Chondrocyte (in vitro differentiated cells): Measurements from ENCODE around the gene RECK. TPM values are rescaled to one million over a fixed set of nuclear protein-coding genes. Genes with fewer than 3 reads are reported as not detected.

Experiments
- DNase-seq: peaks from one replicate; pipeline ENCODE4 v3.0.0; 2021; ENCODE audit warnings: mixed read lengths, low spot score
- H3K27ac Mint-ChIP-seq: one replicate; pipeline ENCODE4 v1.8.0; 2021; ENCODE audit warnings: mild to moderate bottlenecking, moderate library complexity, mixed read lengths; ENCODE audit not compliant: unreplicated experiment
- H3K27me3 Mint-ChIP-seq: 2 replicates; pipeline ENCODE4 v1.8.0; 2021; ENCODE audit warnings: low read depth, mixed read lengths
- H3K36me3 Mint-ChIP-seq: 2 replicates; pipeline ENCODE4 v1.8.0; 2021; ENCODE audit warnings: low read depth, mixed read lengths
- H3K4me1 Mint-ChIP-seq: 2 replicates; pipeline ENCODE4 v1.8.0; 2021; ENCODE audit warnings: low read depth, mild to moderate bottlenecking, mixed read lengths
- H3K4me3 Mint-ChIP-seq: one replicate; pipeline ENCODE4 v1.8.0; 2021; ENCODE audit warnings: mild to moderate bottlenecking, moderate library complexity, mixed read lengths; ENCODE audit not compliant: unreplicated experiment
- H3K9me3 Mint-ChIP-seq: 2 replicates; pipeline ENCODE4 v1.8.0; 2021; ENCODE audit warnings: low read depth, mixed read lengths
- total RNA-seq: library from RNA; stranded (reverse); gene quantifications from 3 replicates; pipeline ENCODE4 v1.2.1, GENCODE V29; 2021
- TF ChIP-seq, protein P1 (sequence below): fragments of 200-600 bp; sonication (generic); IDR thresholded peaks from 2 replicates; pipeline ENCODE4 v1.5.0; 2021; ENCODE audit warnings: antibody characterized with exemption, mild to moderate bottlenecking, moderate library complexity

Gene RECK
- total RNA-seq, 1 donor from 2014 or later = 33.5 TPM

DNA sequence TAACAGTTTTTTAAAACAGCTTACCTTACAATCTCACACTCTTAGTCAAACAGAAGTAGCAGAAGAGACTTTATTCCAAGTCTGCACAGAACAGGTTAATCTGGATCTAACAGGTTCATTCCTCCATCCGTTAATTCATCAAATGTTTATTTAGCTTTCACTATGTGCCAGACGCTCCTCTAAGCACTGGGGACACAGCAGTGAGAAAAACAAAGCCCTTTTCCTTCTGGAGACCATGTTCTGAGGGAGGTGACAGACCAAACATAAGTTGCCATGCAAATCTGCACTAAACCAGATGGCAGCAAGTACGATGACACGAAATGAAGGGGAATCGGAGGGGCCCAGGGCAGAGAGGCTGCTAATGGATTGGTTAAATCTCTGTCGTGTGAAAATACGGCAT is 82.8 kb downstream of the RECK start:
- Mint-ChIP-seq H3K4me3 (no peak overlapping the region), H3K27ac (no peak overlapping the region), H3K36me3 (peaks cover 40% of the 10 kb centered on the region), H3K9me3 (no peaks in the 10 kb centered on the region), H3K27me3 (no peaks in the 10 kb centered on the region), H3K4me1 (peaks cover 3% of the 10 kb centered on the region)
- TF ChIP-seq, protein P1, sequence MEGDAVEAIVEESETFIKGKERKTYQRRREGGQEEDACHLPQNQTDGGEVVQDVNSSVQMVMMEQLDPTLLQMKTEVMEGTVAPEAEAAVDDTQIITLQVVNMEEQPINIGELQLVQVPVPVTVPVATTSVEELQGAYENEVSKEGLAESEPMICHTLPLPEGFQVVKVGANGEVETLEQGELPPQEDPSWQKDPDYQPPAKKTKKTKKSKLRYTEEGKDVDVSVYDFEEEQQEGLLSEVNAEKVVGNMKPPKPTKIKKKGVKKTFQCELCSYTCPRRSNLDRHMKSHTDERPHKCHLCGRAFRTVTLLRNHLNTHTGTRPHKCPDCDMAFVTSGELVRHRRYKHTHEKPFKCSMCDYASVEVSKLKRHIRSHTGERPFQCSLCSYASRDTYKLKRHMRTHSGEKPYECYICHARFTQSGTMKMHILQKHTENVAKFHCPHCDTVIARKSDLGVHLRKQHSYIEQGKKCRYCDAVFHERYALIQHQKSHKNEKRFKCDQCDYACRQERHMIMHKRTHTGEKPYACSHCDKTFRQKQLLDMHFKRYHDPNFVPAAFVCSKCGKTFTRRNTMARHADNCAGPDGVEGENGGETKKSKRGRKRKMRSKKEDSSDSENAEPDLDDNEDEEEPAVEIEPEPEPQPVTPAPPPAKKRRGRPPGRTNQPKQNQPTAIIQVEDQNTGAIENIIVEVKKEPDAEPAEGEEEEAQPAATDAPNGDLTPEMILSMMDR = no peak
- DNase-seq = no peak

DNA sequence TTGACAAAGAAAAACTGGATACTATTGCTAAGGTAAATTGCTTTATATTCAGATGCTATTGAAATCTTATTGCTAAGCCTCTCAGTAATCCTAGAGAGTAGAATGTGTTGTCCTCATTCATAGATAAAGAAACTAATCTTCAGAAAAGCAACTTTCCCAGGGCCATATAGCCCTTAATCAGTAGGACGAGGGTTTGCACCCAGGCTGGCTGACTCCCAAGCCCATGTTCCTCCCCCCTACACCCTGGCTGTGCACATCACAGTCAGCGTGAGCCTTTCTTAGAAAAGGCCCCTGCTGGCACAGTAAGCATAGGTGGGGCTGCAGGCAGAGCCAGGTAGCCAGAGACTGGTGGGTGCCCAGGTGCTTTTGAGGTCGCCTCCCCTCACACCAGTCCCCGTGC is 84.0 kb downstream of the RECK start:
- Mint-ChIP-seq H3K27me3 (no peaks in the 10 kb centered on the region), H3K9me3 (no peaks in the 10 kb centered on the region), H3K27ac (no peak overlapping the region), H3K4me3 (no peak overlapping the region), H3K4me1 (peaks cover 3% of the 10 kb centered on the region), H3K36me3 (peaks cover 44% of the 10 kb centered on the region)
- TF ChIP-seq, protein P1 = no peak
- DNase-seq = no peak

DNA sequence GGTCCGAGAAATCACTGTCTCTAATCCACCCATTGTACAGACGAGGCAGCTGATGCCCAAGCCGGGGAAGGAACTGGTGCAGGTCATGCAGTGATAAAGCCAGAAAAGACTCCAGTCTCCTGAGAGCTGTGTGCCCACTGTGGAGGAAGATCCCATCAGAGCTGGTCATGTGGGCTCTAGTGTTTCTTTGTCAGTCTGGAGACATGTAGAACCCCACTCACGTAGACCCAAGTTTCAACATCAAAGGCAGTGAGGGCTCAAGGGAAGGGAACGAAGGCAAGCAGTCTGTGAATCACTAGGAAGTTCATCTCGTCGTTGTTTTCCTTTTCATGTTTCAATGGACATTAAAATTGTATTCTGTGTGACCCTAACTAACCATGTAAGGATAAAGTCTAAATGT is 85.3 kb downstream of the RECK start:
- Mint-ChIP-seq H3K4me1 (peaks cover 3% of the 10 kb centered on the region), H3K9me3 (no peaks in the 10 kb centered on the region), H3K4me3 (no peak overlapping the region), H3K27me3 (no peaks in the 10 kb centered on the region), H3K27ac (no peak overlapping the region), H3K36me3 (peaks cover 40% of the 10 kb centered on the region)
- TF ChIP-seq, protein P1 = no peak
- no peak for DNase-seq

DNA sequence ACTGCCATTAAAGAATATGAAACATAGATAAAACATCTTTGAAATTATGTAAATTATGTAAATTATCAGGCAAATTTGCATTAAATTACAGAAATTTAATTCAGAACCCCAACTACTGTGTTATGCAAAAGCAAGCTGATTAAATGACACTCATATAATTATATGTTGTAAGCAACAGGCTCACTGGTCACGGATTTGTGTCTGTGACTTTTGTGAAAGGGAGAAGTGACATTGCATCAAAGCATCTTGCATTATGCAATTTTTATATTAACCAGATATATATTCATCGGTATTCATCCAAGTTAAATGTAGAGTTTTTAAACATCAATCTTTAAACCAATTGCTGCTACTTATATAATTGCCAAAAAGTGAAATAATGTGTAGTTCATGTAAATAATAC is 86.8 kb downstream of the RECK start:
- Mint-ChIP-seq H3K27me3 (no peaks in the 10 kb centered on the region), H3K4me1 (peaks cover 3% of the 10 kb centered on the region), H3K9me3 (no peaks in the 10 kb centered on the region), H3K36me3 (peaks cover 31% of the 10 kb centered on the region), H3K4me3 (no peak overlapping the region), H3K27ac (no peak overlapping the region)
- TF ChIP-seq, protein P1 = no peak
- DNase-seq = no peak

DNA sequence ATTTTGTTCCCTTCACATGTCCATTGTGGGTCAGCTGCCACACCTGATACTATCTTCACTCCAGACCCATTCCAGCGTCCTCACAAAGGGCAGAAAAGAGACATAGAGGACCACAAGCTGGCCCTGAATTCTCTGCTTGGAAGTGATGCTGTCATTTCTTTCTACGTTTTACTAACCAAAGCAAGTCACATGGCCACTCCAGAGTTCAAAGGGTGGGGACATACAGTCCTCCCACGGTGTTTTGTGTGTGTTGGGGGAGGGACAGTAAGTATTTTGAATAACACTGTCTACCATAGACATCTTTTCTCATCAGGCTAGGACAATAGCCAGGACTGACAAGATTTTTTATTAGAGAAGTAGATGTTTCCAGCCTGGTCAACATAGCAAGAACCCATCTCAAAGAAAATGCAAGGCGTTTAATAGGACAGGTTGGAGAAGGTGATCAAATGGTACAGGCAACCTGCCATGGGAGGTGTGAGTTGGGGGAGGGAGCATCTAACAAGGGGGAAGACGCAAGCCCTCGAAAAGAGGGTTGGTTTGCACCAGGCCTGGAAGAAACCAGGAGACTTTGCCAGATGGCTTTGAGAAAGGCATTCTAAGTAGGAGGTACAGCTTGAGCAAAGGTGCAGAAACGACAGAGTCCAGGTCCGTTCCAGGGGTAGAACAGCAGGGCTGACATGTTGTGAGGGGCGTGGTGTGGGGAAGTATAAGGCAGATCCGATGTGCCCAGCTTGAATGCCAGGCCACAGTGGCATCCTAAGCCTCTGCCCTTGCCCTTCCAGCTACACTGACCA is 88.5 kb downstream of the RECK start:
- peak overlapping the region; percentile 45 for H3K27ac Mint-ChIP-seq
- no peak for DNase-seq
- H3K4me1 Mint-ChIP-seq = no peaks in the 10 kb centered on the region
- no peak overlapping the region for H3K4me3 Mint-ChIP-seq
- H3K9me3 Mint-ChIP-seq = no peaks in the 10 kb centered on the region
- TF ChIP-seq, protein P1 = no peak
- H3K27me3 Mint-ChIP-seq = no peaks in the 10 kb centered on the region
- H3K36me3 Mint-ChIP-seq = peaks cover 25% of the 10 kb centered on the region
